A673 (cell line): ENCODE measurements around the gene PHF21B. TPM values are rescaled to one million over a fixed set of nuclear protein-coding genes. Genes with fewer than 3 reads are reported as not detected.

Experiments
- BruUV-seq: library from RNA; stranded (reverse); fragments of 400-500 nt; replicated peaks from 2 replicates; lab custom pipeline; 2021; lab: Mats Ljungman, UMichigan
- CTCF ChIA-PET: fragments of 300-600 bp; sonication (Branson Sonifier 250); formaldehyde crosslinking; loops from one replicate; lab custom pipeline; 2022; ENCODE audit warnings: antibody characterized with exemption; lab: Charles Lee
- POLR2A ChIA-PET: fragments of 300-600 bp; sonication (Branson Sonifier 250); formaldehyde crosslinking; loops from one replicate; lab custom pipeline; 2022; ENCODE audit warnings: antibody characterized with exemption; ENCODE audit not compliant: low non-redundant PET; lab: Charles Lee
- DNase-seq: peaks from one replicate; pipeline ENCODE4 v3.0.0-alpha.2; 2015; ENCODE audit warnings: low spot score
- H3K27ac ChIP-seq: fragments of 200-600 bp; sonication (generic); 2 replicates; pipeline ENCODE4 v1.5.1; 2016; ENCODE audit warnings: mixed run types, low read depth, mild to moderate bottlenecking, mixed read lengths, antibody characterized with exemption, low read length; ENCODE audit not compliant: poor library complexity, severe bottlenecking
- H3K27me3 ChIP-seq: fragments of 200-600 bp; sonication (generic); replicated peaks from 2 replicates; pipeline ENCODE4 v1.6.1; 2017; ENCODE audit warnings: mixed run types, low read depth, mild to moderate bottlenecking, mixed read lengths, antibody characterized with exemption, low read length; ENCODE audit not compliant: insufficient read depth, poor library complexity
- H3K36me3 ChIP-seq: fragments of 200-600 bp; sonication (generic); 2 replicates; pipeline ENCODE4 v1.6.1; 2016; ENCODE audit warnings: mixed run types, mild to moderate bottlenecking, mixed read lengths, antibody characterized with exemption, low read length; ENCODE audit not compliant: insufficient read depth, poor library complexity, severe bottlenecking
- H3K4me1 ChIP-seq: fragments of 200-600 bp; sonication (generic); 2 replicates; pipeline ENCODE4 v1.6.1; 2017; ENCODE audit warnings: mixed run types, mild to moderate bottlenecking, mixed read lengths, antibody characterized with exemption, low read length; ENCODE audit not compliant: insufficient read depth, poor library complexity, severe bottlenecking
- H3K4me3 ChIP-seq: fragments of 200-600 bp; sonication (generic); 2 replicates; pipeline ENCODE4 v1.5.1; 2016; ENCODE audit warnings: low read depth, mixed run types, mild to moderate bottlenecking, mixed read lengths, low read length; ENCODE audit not compliant: poor library complexity, severe bottlenecking
- H3K9me3 ChIP-seq: fragments of 200-600 bp; sonication (generic); 2 replicates; pipeline ENCODE4 v1.6.1; 2016; ENCODE audit warnings: mixed run types, low read depth, mild to moderate bottlenecking, mixed read lengths, antibody characterized with exemption, low read length; ENCODE audit not compliant: poor library complexity, severe bottlenecking
- CTCF ChIP-seq: fragments of 300-800, 200-600 bp; sonication (generic); conservative IDR thresholded peaks from 2 replicates; pipeline ENCODE4 v1.5.1; 2017; ENCODE audit warnings: low read depth, mild to moderate bottlenecking, antibody characterized with exemption, low read length, moderate library complexity, mixed read lengths
- EZH2 ChIP-seq: fragments of 200-600 bp; sonication (generic); IDR thresholded peaks from 2 replicates; pipeline ENCODE4 v1.6.1; 2017; ENCODE audit warnings: borderline replicate concordance, low read depth, mild to moderate bottlenecking, mixed read lengths, antibody characterized with exemption, low read length; ENCODE audit not compliant: poor library complexity, severe bottlenecking
- intact Hi-C: fragments of 100-400 bp; cut with micrococcal nuclease; formaldehyde crosslinking; loops from one replicate; pipeline ENCODE4 v1.10.0; 2022; ENCODE audit not compliant: unreplicated experiment
- total RNA-seq: library from RNA; stranded (reverse); gene quantifications from 2 replicates; pipeline ENCODE4 v1.2.3, GENCODE V29; 2021

Gene PHF21B
- total RNA-seq, 1 experiment from 2014 or later: 13.2 TPM

- H3K27ac ChIP-seq: no peak overlapping the region
- H3K27me3 ChIP-seq: no peaks in the 10 kb centered on the region
- intact Hi-C loops: no loop called here
- TF ChIP-seq EZH2 (no peak), CTCF (no peak)
- CTCF ChIA-PET: no interaction called here
- POLR2A ChIA-PET: no interaction called here
- H3K36me3 ChIP-seq: no peaks in the 10 kb centered on the region
- no peaks in the 10 kb centered on the region for H3K4me1 ChIP-seq
- H3K9me3 ChIP-seq: no peaks in the 10 kb centered on the region
- no peak for DNase-seq
- no TSS peak for BruUV-seq
- no peak overlapping the region for H3K4me3 ChIP-seq
Measured at GRCh38 chr22:44990810-44991209, 19.0 kb downstream of the PHF21B start.

- intact Hi-C loops: no loop called here
- Histone ChIP-seq H3K27me3 (no peaks in the 10 kb centered on the region), H3K36me3 (no peaks in the 10 kb centered on the region), H3K9me3 (no peaks in the 10 kb centered on the region), H3K4me3 (no peak overlapping the region), H3K27ac (no peak overlapping the region), H3K4me1 (no peaks in the 10 kb centered on the region)
- ChIA-PET POLR2A (no interaction called here), CTCF (no interaction called here)
- BruUV-seq: no TSS peak
- no peak for DNase-seq
- TF ChIP-seq EZH2 (no peak), CTCF (no peak)
Measured at GRCh38 chr22:44990328-44990727, 19.5 kb downstream of the PHF21B start.

GRCh38 chr22:44988671-44989070 lies 21.1 kb downstream of the PHF21B start:
- H3K27me3 ChIP-seq: no peaks in the 10 kb centered on the region
- BruUV-seq: no TSS peak
- no peak for DNase-seq
- ChIA-PET CTCF (no interaction called here), POLR2A (no interaction called here)
- no peaks in the 10 kb centered on the region for H3K4me1 ChIP-seq
- H3K27ac ChIP-seq: no peak overlapping the region
- H3K4me3 ChIP-seq: no peak overlapping the region
- intact Hi-C loops: no loop called here
- no peak for TF ChIP-seq CTCF
- no peak for TF ChIP-seq EZH2
- H3K36me3 ChIP-seq: no peaks in the 10 kb centered on the region
- H3K9me3 ChIP-seq: no peaks in the 10 kb centered on the region
